ENCODE results near the gene NALF2.

- no peak for TF ChIP-seq CTCF (IDR thresholded peaks at IDR 0.05)
- no peak for TF ChIP-seq POLR2A (IDR thresholded peaks at IDR 0.05)
Measured at GRCh38 chrX:69466546-69466945, 37.6 kb upstream of the NALF2 start.
